ENCODE results near the gene BLNK.
"Not testable (repeated sequence)": the region's sequence is repeated elsewhere in the genome, so short reads cannot be mapped to it uniquely, and the experiment has no call there.

The BLNK gene

GRCh38 chr10:96208271-96208670 lies 63.1 kb downstream of the BLNK start:
- Histone ChIP-seq H4K8ac (ENCODE audit: low read length) (no peak overlapping the region), H3K27ac (ENCODE audit: low read length, poor library complexity, severe bottlenecking) (no peak overlapping the region), H3K4me1 (ENCODE audit: control insufficient read depth, insufficient read depth, low read depth, low read length) (peaks cover 6% of the 10 kb centered on the region), H2BK5ac (ENCODE audit: low read depth, low read length, poor library complexity, severe bottlenecking) (no peak overlapping the region), H3K4me3 (ENCODE audit: insufficient read depth in 1 of 2, low read depth in 1 of 2, low read length in 2 of 2) (no peak overlapping the region), H3K14ac (ENCODE audit: low read length in 2 of 2) (no peak overlapping the region), H3K27me3 (ENCODE audit: control insufficient read depth in 1 of 2, insufficient read depth in 1 of 2, low read length in 2 of 2) (peaks cover 3 to 4% of the 10 kb centered on the region in 2 experiments), H2BK15ac (ENCODE audit: low read depth, poor library complexity, severe bottlenecking) (no peak overlapping the region), H3K18ac (ENCODE audit: low read depth in 1 of 2, low read length in 2 of 2) (no peak overlapping the region), H3K9ac (ENCODE audit: low read length) (no peak overlapping the region), H2AK5ac (ENCODE audit: low read length, severe bottlenecking) (no peak overlapping the region), H3K23ac (ENCODE audit: low read length in 2 of 2) (no peak overlapping the region), H2AFZ (ENCODE audit: low read depth, low read length) (no peak overlapping the region), H2BK120ac (ENCODE audit: low read depth, low read length) (no peak overlapping the region), H4K91ac (ENCODE audit: low read length) (no peak overlapping the region), H2BK12ac (ENCODE audit: low read length in 2 of 2) (no peak overlapping the region), H3K9me3 (ENCODE audit: control insufficient read depth, low read length) (no peaks in the 10 kb centered on the region), H3K4me2 (ENCODE audit: low read length, poor library complexity, severe bottlenecking) (no peak overlapping the region), H3K36me3 (ENCODE audit: control insufficient read depth in 1 of 2, insufficient read depth in 2 of 2, low read depth in 1 of 2, low read length in 2 of 2) (no peaks in the 10 kb centered on the region), H3K79me1 (replicated peaks; ENCODE audit: low read length, poor library complexity, severe bottlenecking) (no peaks in the 10 kb centered on the region), H3K4ac (ENCODE audit: low read depth in 1 of 2, low read length in 2 of 2) (no peak overlapping the region)
- WGBS, result 69% methylated on average over 2 of the region's 2 CpGs
- no peak for DNase-seq

GRCh38 chr10:96205580-96205979 lies 65.8 kb downstream of the BLNK start:
- Histone ChIP-seq H3K9me3 (ENCODE audit: control insufficient read depth, low read length) (no peaks in the 10 kb centered on the region), H3K4me1 (ENCODE audit: control insufficient read depth, insufficient read depth, low read depth, low read length) (no peaks in the 10 kb centered on the region), H3K4ac (ENCODE audit: low read depth in 1 of 2, low read length in 2 of 2) (no peak overlapping the region), H3K27ac (ENCODE audit: low read length, poor library complexity, severe bottlenecking) (no peak overlapping the region), H3K4me2 (ENCODE audit: low read length, poor library complexity, severe bottlenecking) (no peak overlapping the region), H3K14ac (ENCODE audit: low read length in 2 of 2) (no peak overlapping the region), H2BK120ac (ENCODE audit: low read depth, low read length) (no peak overlapping the region), H2AK5ac (ENCODE audit: low read length, severe bottlenecking) (no peak overlapping the region), H4K8ac (ENCODE audit: low read length) (no peak overlapping the region), H4K91ac (ENCODE audit: low read length) (no peak overlapping the region), H2AFZ (ENCODE audit: low read depth, low read length) (no peak overlapping the region), H2BK5ac (ENCODE audit: low read depth, low read length, poor library complexity, severe bottlenecking) (no peak overlapping the region), H3K79me1 (replicated peaks; ENCODE audit: low read length, poor library complexity, severe bottlenecking) (no peaks in the 10 kb centered on the region), H3K36me3 (ENCODE audit: control insufficient read depth in 1 of 2, insufficient read depth in 2 of 2, low read depth in 1 of 2, low read length in 2 of 2) (no peaks in the 10 kb centered on the region), H3K27me3 (ENCODE audit: control insufficient read depth in 1 of 2, insufficient read depth in 1 of 2, low read length in 2 of 2) (peaks cover 3 to 4% of the 10 kb centered on the region in 2 experiments), H3K4me3 (ENCODE audit: insufficient read depth in 1 of 2, low read depth in 1 of 2, low read length in 2 of 2) (no peak overlapping the region), H3K23ac (ENCODE audit: low read length in 2 of 2) (no peak overlapping the region), H3K18ac (ENCODE audit: low read depth in 1 of 2, low read length in 2 of 2) (no peak overlapping the region), H2BK12ac (ENCODE audit: low read length in 2 of 2) (no peak overlapping the region), H3K9ac (ENCODE audit: low read length) (no peak overlapping the region), H2BK15ac (ENCODE audit: low read depth, poor library complexity, severe bottlenecking) (no peak overlapping the region)
- DNase-seq, result no peak
- 100% methylated on average over 1 of the region's 1 CpG for WGBS

- no peak overlapping the region for H2AFZ ChIP-seq (ENCODE audit: low read depth, low read length)
- no peak overlapping the region for H2BK15ac ChIP-seq (ENCODE audit: low read depth, poor library complexity, severe bottlenecking)
- no peaks in the 10 kb centered on the region for H3K4me1 ChIP-seq (ENCODE audit: control insufficient read depth, insufficient read depth, low read depth, low read length)
- no peak for DNase-seq
- no peak overlapping the region for H2AK5ac ChIP-seq (ENCODE audit: low read length, severe bottlenecking)
- H2BK120ac ChIP-seq (ENCODE audit: low read depth, low read length), result no peak overlapping the region
- H3K36me3 ChIP-seq (ENCODE audit: control insufficient read depth in 1 of 2, insufficient read depth in 2 of 2, low read depth in 1 of 2, low read length in 2 of 2), result no peaks in the 10 kb centered on the region
- H4K8ac ChIP-seq (ENCODE audit: low read length), result no peak overlapping the region
- H4K91ac ChIP-seq (ENCODE audit: low read length), result no peak overlapping the region
- H3K14ac ChIP-seq (ENCODE audit: low read length in 2 of 2), result no peak overlapping the region
- H3K79me1 ChIP-seq (replicated peaks; ENCODE audit: low read length, poor library complexity, severe bottlenecking), result no peaks in the 10 kb centered on the region
- H3K23ac ChIP-seq (ENCODE audit: low read length in 2 of 2), result no peak overlapping the region
- no peak overlapping the region for H3K27ac ChIP-seq (ENCODE audit: low read length, poor library complexity, severe bottlenecking)
- H3K9me3 ChIP-seq (ENCODE audit: control insufficient read depth, low read length), result no peaks in the 10 kb centered on the region
- no peak overlapping the region for H2BK12ac ChIP-seq (ENCODE audit: low read length in 2 of 2)
- 100% methylated on average over 1 of the region's 1 CpG for WGBS
- H3K4ac ChIP-seq (ENCODE audit: low read depth in 1 of 2, low read length in 2 of 2), result no peak overlapping the region
- no peaks in the 10 kb centered on the region for H3K27me3 ChIP-seq (ENCODE audit: control insufficient read depth in 1 of 2, insufficient read depth in 1 of 2, low read length in 2 of 2)
- no peak overlapping the region for H3K9ac ChIP-seq (ENCODE audit: low read length)
- no peak overlapping the region for H3K18ac ChIP-seq (ENCODE audit: low read depth in 1 of 2, low read length in 2 of 2)
- no peak overlapping the region for H2BK5ac ChIP-seq (ENCODE audit: low read depth, low read length, poor library complexity, severe bottlenecking)
- H3K4me2 ChIP-seq (ENCODE audit: low read length, poor library complexity, severe bottlenecking), result no peak overlapping the region
- H3K4me3 ChIP-seq (ENCODE audit: insufficient read depth in 1 of 2, low read depth in 1 of 2, low read length in 2 of 2), result no peak overlapping the region
Measured at GRCh38 chr10:96201525-96201924, 69.8 kb downstream of the BLNK start.

- H3K27me3 ChIP-seq (ENCODE audit: control insufficient read depth in 1 of 2, insufficient read depth in 1 of 2, low read length in 2 of 2); H3K36me3 ChIP-seq (ENCODE audit: control insufficient read depth in 1 of 2, insufficient read depth in 2 of 2, low read depth in 1 of 2, low read length in 2 of 2); H2BK120ac ChIP-seq (ENCODE audit: low read depth, low read length); H3K4me2 ChIP-seq (ENCODE audit: low read length, poor library complexity, severe bottlenecking); H3K9ac ChIP-seq (ENCODE audit: low read length); H3K79me1 ChIP-seq (replicated peaks; ENCODE audit: low read length, poor library complexity, severe bottlenecking); H3K27ac ChIP-seq (ENCODE audit: low read length, poor library complexity, severe bottlenecking); H3K18ac ChIP-seq (ENCODE audit: low read depth in 1 of 2, low read length in 2 of 2); H2BK15ac ChIP-seq (ENCODE audit: low read depth, poor library complexity, severe bottlenecking); H3K9me3 ChIP-seq (ENCODE audit: control insufficient read depth, low read length); H3K4me3 ChIP-seq (ENCODE audit: insufficient read depth in 1 of 2, low read depth in 1 of 2, low read length in 2 of 2); H3K4ac ChIP-seq (ENCODE audit: low read depth in 1 of 2, low read length in 2 of 2); H2AFZ ChIP-seq (ENCODE audit: low read depth, low read length); H2BK5ac ChIP-seq (ENCODE audit: low read depth, low read length, poor library complexity, severe bottlenecking); H3K14ac ChIP-seq (ENCODE audit: low read length in 2 of 2); DNase-seq; H3K4me1 ChIP-seq (ENCODE audit: control insufficient read depth, insufficient read depth, low read depth, low read length); H4K8ac ChIP-seq (ENCODE audit: low read length); H2BK12ac ChIP-seq (ENCODE audit: low read length in 2 of 2); H3K23ac ChIP-seq (ENCODE audit: low read length in 2 of 2); H4K91ac ChIP-seq (ENCODE audit: low read length): not testable (repeated sequence)
- H2AK5ac ChIP-seq (ENCODE audit: low read length, severe bottlenecking), result peak overlapping the region; percentile 38
- 50% methylated on average over 1 of the region's 1 CpG for whole genome bisulfite sequencing
Measured at GRCh38 chr10:96189505-96189904, 81.9 kb downstream of the BLNK start.

Measured in mesenchymal stem cell (in vitro differentiated cells and primary cell).